Measurements from ENCODE around the gene ANGPTL2. TPM values are rescaled to one million over a fixed set of nuclear protein-coding genes. Genes with fewer than 3 reads are reported as not detected.

Gene ANGPTL2
- total and polyA plus RNA-seq, 2 experiments from 2014 or later: 3.0 to 5.8 TPM

- Histone ChIP-seq H3K27ac (no peak overlapping the region), H3K27me3 (no peaks in the 10 kb centered on the region), H3K4me1 (ENCODE audit: low read depth) (no peaks in the 10 kb centered on the region), H3K4me3 (no peak overlapping the region), H3K9me3 (ENCODE audit: low read depth) (no peaks in the 10 kb centered on the region), H3K36me3 (no peaks in the 10 kb centered on the region)
- DNase-seq (ENCODE audit: low read depth in 1 of 2, low spot score in 1 of 2): no peak
- TF ChIP-seq CTCF (IDR thresholded peaks at IDR 0.05; ENCODE audit: low read depth, low read length): no peak
These were observed 36.4 kb upstream of the ANGPTL2 start for GRCh38 chr9:127158786-127159324.

GRCh38 chr9:127155314-127155960 is 33.0 kb upstream of the ANGPTL2 start:
- TF ChIP-seq CTCF (IDR thresholded peaks at IDR 0.05; ENCODE audit: low read depth, low read length): no peak
- Histone ChIP-seq H3K27me3 (no peaks in the 10 kb centered on the region), H3K9me3 (ENCODE audit: low read depth) (no peaks in the 10 kb centered on the region), H3K4me1 (ENCODE audit: low read depth) (no peaks in the 10 kb centered on the region), H3K27ac (no peak overlapping the region), H3K4me3 (no peak overlapping the region), H3K36me3 (no peaks in the 10 kb centered on the region)
- DNase-seq (ENCODE audit: low read depth in 1 of 2, low spot score in 1 of 2): no peak

GRCh38 chr9:127154390-127155191 is 32.2 kb upstream of the ANGPTL2 start:
- DNase-seq (ENCODE audit: low read depth in 1 of 2, low spot score in 1 of 2): peak in 1 of 2 donors; percentile 76
- Histone ChIP-seq H3K4me3 (no peak overlapping the region), H3K27ac (no peak overlapping the region), H3K36me3 (no peaks in the 10 kb centered on the region), H3K27me3 (no peaks in the 10 kb centered on the region), H3K9me3 (ENCODE audit: low read depth) (no peaks in the 10 kb centered on the region), H3K4me1 (ENCODE audit: low read depth) (no peaks in the 10 kb centered on the region)
- TF ChIP-seq CTCF (IDR thresholded peaks at IDR 0.05; ENCODE audit: low read depth, low read length): peak; percentile 4

GRCh38 chr9:127154003-127154389 is 31.6 kb upstream of the ANGPTL2 start:
- no peak for DNase-seq (ENCODE audit: low read depth in 1 of 2, low spot score in 1 of 2)
- no peak overlapping the region for H3K4me3 ChIP-seq
- H3K36me3 ChIP-seq: no peaks in the 10 kb centered on the region
- H3K9me3 ChIP-seq (ENCODE audit: low read depth): no peaks in the 10 kb centered on the region
- H3K27me3 ChIP-seq: no peaks in the 10 kb centered on the region
- H3K4me1 ChIP-seq (ENCODE audit: low read depth): no peaks in the 10 kb centered on the region
- no peak overlapping the region for H3K27ac ChIP-seq
- no peak for TF ChIP-seq CTCF (IDR thresholded peaks at IDR 0.05; ENCODE audit: low read depth, low read length)

GRCh38 chr9:127153501-127153900 is 31.1 kb upstream of the ANGPTL2 start:
- no peaks in the 10 kb centered on the region for H3K9me3 ChIP-seq (ENCODE audit: low read depth)
- no peaks in the 10 kb centered on the region for H3K27me3 ChIP-seq
- TF ChIP-seq CTCF (IDR thresholded peaks at IDR 0.05; ENCODE audit: low read depth, low read length): no peak
- H3K4me3 ChIP-seq: no peak overlapping the region
- H3K4me1 ChIP-seq (ENCODE audit: low read depth): no peaks in the 10 kb centered on the region
- DNase-seq (ENCODE audit: low read depth in 1 of 2, low spot score in 1 of 2): no peak
- H3K36me3 ChIP-seq: no peaks in the 10 kb centered on the region
- H3K27ac ChIP-seq: no peak overlapping the region

All from cardiac muscle cell (in vitro differentiated cells and primary cell).